Posterior vena cava (tissue), 2 donors: ENCODE measurements around the gene PHETA2. TPM values are rescaled to one million over a fixed set of nuclear protein-coding genes. Genes with fewer than 3 reads are reported as not detected.

Experiments used
- DNase-seq: peaks from one replicate; pipeline ENCODE4 v3.0.0-alpha.2; 2020; ENCODE audit warnings: low spot score
- intact Hi-C, 2 donors: fragments of 100-400 bp; cut with DNase I; formaldehyde crosslinking; loops; one replicate each; pipeline versions ENCODE4 v1.14.1 to v1.14.2; 2022 to 2023
- long read RNA-seq, 2 donors: library from polyadenylated mRNA; unstranded; transcript quantifications; one replicate each; pipeline ENCODE4 v2.0.0, GENCODE V29; 2020 to 2021
- total RNA-seq, 2 donors: library from RNA; stranded (reverse); fragmentation: NEBNext Ultra II Directional; extraction: Animal tissue kit (Norgen Biotek cat#: 25700); gene quantifications; one replicate each; pipeline ENCODE4 v1.2.1, GENCODE V29; 2021
- donor health status: DM: yes; HTN: yes; CAD: no.
- donor health status: DM: yes; HTN: yes; CAD: no.

The PHETA2 gene
- total RNA-seq: 10 to 100 TPM; 15.2 to 17.3 TPM
- long read RNA-seq, donor 1, transcript PHETA2-201 (3 exons, 2,335 nt): major isoform, 22 of 25 reads
- long read RNA-seq, donor 1, partial matches to known transcripts: 1 of 25 reads
- long read RNA-seq, donor 1, other reads (novel, unspliced or antisense): 1 of 25 reads
- long read RNA-seq, donor 2, transcript PHETA2-201 (3 exons, 2,335 nt): major isoform, 105 of 127 reads
- long read RNA-seq, donor 2, partial matches to known transcripts: 10 of 127 reads
- long read RNA-seq, donor 2, other reads (novel, unspliced or antisense): 8 of 127 reads

DNA sequence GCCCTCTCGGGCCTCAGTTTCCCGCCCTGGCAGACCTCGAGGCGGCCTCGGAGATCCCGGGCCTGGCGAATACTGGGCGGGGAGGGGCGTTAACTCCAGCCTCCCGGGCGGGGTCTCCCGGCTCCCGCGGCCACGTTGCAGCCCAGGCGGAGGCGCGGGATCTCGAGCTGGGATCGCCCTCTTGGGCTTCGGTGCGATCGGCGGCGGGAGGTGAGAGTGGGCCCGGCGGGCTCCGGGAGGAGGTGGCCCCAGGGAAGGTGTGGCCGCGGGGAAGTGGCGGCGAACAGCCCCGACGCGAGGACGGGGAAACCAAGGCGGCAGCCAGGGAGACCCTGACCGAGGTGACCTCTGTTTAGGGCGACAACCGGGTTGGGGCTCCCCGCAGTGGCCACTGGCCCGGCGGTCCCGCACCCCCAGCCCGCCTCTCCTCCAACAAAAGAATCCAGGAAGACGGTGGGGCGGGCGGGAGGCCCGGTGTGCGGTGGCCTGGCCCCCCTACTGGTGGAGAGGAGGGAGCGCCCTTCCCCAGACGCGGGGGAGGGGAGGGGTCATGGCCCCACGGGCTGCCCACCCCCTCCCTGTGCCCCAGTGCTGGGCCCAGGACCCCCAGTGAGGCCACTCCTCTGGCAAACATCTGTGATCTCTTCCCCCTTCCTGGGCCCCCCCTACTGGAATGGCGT is at the start of gene PHETA2:
PHETA2 (plus strand) TSS at position 117 of the 680 bp plus-strand sequence. CDS start 3,046 bp downstream, outside the sequence.
- intact Hi-C loops: no loop called here

DNA sequence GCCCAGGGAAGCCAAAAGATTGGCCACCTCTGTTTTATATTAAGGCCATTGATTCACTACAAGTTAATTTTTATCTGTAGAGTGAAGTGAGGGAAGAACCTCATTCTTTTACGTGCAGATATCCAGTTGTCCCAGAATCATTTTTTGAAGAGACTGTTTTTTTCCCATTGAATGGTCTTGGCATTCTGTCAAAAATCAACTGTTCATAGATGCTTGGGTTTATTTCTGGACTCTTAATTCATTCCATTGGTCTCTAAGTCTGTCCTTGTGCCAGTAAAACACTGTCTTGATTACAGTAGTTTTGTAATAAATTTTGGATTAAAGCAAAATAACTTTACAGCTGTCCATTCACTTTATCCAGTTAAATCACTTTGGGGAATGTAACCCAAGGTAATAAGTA is 48.6 kb upstream of the PHETA2 start:
- DNase-seq: no peak
- intact Hi-C loops: no loop called here

More for the DNA sequence above, at the start of gene PHETA2:
- DNase-seq: peak; percentile 85

GRCh38 chr22:42026705-42027104 is 47.3 kb upstream of the PHETA2 start:
- intact Hi-C loops: no loop called here
- DNase-seq: no peak

- no peak for DNase-seq
- intact Hi-C loops: no loop called here
Observed at GRCh38 chr22:42033263-42034181, 40.5 kb upstream of the PHETA2 start.

- DNase-seq: no peak
- intact Hi-C loops: no loop called here
Observed at GRCh38 chr22:42035256-42035655, 38.8 kb upstream of the PHETA2 start.

DNA sequence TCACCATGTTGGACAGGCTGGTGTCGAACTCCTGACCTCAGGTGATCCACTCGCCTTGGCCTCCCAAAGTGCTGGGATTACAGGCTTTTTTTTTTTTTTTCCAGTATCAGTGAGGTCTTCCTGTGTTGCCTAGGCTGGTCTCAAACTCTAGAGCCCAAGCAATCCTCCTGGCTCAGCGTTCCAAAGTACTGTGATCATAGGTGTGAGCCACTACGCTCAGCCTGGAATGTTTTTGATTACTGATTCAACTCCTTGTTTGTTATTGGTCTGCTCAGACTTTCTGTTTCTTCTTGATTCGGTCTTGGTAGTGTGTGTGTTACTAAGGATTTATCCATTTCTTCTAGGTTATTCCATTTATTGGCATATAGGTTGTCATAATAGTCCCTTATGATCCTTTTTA is 34.8 kb upstream of the PHETA2 start:
- intact Hi-C loops: no loop called here
- DNase-seq: no peak

- no peak for DNase-seq
- intact Hi-C loops: no loop called here
Observed at GRCh38 chr22:42041784-42042183, 32.3 kb upstream of the PHETA2 start.

DNA sequence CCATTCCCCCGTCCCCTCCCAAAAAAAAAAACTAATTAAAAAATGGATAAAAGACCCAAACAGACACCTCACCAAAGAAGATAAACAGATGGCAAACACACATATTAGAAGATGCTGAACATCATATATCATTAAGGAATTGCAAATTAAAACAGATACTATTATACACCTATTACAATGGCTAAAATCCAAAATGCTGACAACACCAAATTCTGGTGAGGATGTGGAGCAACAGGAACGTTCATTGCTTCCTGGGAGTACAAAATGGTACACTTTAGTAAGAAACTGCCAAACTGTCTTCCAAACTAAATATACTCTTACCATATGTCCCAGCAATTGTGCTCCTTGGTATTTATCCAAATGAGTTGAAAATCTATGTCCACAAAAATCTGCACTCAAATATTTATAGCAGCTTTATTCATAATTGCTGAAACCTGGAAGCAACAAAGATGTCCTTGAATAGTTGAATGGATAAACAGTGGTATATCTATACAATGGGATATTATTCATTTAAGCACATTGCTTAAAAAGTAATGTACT is 23.3 kb upstream of the PHETA2 start:
- no peak for DNase-seq
- intact Hi-C loops: no loop called here

GRCh38 chr22:42052765-42053164 is 21.3 kb upstream of the PHETA2 start:
- intact Hi-C loops: no loop called here
- no peak for DNase-seq

- DNase-seq: no peak
Observed at GRCh38 chr22:42056757-42057511, 17.1 kb upstream of the PHETA2 start.

DNA sequence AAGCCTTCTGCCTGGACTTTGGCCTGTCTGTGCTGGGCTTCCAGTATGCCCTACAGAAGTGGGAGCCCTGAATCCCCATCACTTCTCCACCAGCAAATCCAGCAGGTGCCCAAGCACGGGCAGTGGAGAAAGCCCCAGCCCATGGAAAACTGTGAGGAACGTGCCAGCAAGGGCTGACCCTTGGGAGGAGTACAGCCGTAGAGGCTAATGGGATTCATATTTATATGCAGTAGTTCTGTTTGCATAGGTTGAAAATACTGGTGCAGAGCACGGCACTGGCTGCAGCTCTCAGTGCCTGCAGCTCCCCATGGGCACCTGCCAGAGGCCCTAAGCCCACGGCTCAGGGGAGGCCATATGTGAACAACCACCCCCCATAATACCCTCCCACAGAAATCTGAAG is 13.6 kb upstream of the PHETA2 start:
- intact Hi-C loops: loop anchor here in 1 of 2 donors (10.0 kb wide), 1 partner anchor 76 kb away; no protein-coding TSS in a partner anchor
- DNase-seq: no peak

More at GRCh38 chr22:42056757-42057511, 17.1 kb upstream of the PHETA2 start:
- intact Hi-C loops: no loop called here

DNA sequence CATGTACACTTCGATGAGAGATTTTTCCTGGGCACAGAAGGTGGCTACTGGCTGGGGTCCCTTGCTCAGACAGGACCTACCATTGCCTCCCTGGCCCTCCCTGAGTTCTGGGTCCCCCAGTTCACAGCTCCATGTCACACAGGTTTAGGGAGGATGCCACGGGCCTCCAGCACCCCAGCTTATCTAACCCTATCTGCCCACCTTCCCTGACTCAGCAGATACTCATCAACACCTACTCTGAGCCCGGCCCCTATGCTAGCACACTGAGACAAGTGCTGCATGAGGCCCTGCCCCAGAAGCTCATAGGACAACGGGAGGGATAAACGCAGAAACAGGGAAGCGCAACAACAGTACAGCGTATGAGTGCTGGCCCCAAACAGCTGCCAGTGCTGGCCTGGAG is 13.0 kb upstream of the PHETA2 start:
- no peak for DNase-seq
- intact Hi-C loops: loop anchor here in 1 of 2 donors (10.0 kb wide), 1 partner anchor 76 kb away; no protein-coding TSS in a partner anchor

GRCh38 chr22:42062506-42063170 is 11.4 kb upstream of the PHETA2 start:
- intact Hi-C loops: loop anchor here in 1 of 2 donors (10.0 kb wide), 1 partner anchor 78 kb away; no protein-coding TSS in a partner anchor
- no peak for DNase-seq

DNA sequence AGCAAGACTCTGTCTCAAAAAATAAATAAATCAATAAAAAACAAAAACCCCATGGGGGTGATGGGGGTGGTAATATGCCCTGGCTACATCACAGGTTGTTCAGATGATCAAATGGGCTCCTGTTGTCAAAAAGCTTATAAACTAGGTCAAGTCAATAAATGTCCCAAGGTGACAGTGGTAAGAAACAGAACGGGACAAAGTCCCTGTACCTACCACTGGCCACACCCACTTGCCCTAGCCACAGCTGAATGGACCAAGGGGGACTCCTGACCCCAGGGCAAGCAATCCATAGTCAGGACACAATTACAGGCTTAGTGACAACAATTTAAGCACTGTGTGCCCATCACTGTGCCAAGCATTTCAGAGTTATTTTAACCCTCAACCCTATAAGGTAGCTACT is 9.4 kb upstream of the PHETA2 start:
- intact Hi-C loops: loop anchor here in 1 of 2 donors (10.0 kb wide), 1 partner anchor 80 kb away; no protein-coding TSS in a partner anchor
- DNase-seq: no peak

GRCh38 chr22:42065438-42066125 is 8.5 kb upstream of the PHETA2 start:
- intact Hi-C loops: loop anchor here in 1 of 2 donors (10.0 kb wide), 1 partner anchor 81 kb away; no protein-coding TSS in a partner anchor
- DNase-seq: no peak

DNA sequence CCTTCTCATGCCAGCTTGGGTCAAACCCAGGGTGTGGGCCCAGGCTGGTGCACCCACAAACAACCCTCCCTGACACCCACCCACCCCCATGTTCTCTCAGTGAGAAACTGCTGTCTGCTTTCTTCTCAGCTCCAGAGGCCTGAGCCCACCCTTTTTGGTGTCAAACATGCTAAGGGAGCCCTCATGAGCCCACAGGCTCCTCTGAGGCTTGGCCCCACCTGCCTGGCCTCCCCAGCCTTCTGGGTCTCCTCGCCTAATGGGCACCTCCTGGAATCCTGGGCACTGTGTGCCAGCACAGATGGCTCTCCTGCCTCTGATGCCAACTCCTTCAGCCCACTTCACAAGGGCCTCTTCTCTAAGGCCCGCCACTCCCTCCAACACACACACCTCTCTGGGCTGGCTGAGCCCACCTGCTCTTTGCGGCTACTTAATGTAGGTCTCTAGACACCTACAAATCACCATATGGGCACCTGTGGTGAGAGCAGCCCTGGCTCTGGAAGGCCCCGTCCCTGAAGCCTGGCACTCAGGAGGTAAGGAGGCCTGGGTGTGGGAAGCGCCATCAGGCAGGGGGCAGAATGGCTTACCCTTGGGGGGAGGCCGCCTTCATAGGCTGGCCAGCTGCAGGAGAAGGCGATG is 7.8 kb upstream of the PHETA2 start:
- no peak for DNase-seq
- intact Hi-C loops: loop anchor here in 1 of 2 donors (10.0 kb wide), 1 partner anchor 81 kb away; no protein-coding TSS in a partner anchor

- intact Hi-C loops: loop anchor here in 1 of 2 donors (10.0 kb wide), 1 partner anchor 82 kb away; no protein-coding TSS in a partner anchor
- no peak for DNase-seq
Observed at GRCh38 chr22:42066937-42067336, 7.1 kb upstream of the PHETA2 start.
